GM18909 (cell line): ENCODE data around the gene ACTL7A.

ENCODE experiments used
- ATAC-seq: cut with Tn5 transposase; IDR thresholded peaks from one replicate; pipeline ENCODE4 v1.9.1; 2021; ENCODE audit warnings: mild to moderate bottlenecking; ENCODE audit not compliant: unreplicated experiment, poor library complexity

ACTL7A gene

DNA sequence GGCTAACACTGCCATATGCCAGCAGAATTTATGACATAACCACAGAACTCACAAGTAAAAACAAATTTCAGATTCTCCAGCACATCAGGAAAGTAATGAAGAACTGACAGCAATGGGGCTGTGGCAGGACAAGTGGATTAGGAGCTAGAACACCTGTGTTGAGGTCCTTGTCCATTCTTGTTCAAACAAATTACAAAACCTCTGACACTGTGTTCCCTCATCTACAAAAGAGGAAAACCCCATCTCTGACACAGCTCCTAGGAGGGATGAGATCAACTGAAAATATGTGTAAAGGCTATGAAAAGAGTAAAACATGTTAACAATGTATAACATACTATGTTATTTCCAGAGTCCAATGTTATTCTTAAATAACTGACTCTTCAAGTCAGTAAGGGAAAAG is 48.3 kb downstream of the ACTL7A start:
- no peak for ATAC-seq

DNA sequence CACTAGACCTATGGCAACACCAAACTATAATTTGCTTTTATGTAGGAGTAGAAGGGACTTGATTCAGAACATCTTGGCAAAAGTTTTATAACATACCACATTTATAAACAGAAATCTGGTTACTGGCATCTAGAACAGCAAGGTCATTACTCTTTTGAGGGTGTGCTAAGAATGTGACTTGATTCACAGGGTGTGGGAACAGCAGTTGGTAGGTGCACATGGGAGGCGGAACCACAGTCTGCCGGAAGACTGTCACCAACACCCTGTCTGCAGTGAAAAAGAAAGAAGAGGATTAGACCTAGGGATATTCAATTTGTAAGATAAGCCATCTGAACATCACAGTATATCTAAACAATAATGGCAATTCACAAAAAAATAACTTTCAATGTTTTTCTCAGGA is 48.8 kb downstream of the ACTL7A start:
- ATAC-seq, result no peak

DNA sequence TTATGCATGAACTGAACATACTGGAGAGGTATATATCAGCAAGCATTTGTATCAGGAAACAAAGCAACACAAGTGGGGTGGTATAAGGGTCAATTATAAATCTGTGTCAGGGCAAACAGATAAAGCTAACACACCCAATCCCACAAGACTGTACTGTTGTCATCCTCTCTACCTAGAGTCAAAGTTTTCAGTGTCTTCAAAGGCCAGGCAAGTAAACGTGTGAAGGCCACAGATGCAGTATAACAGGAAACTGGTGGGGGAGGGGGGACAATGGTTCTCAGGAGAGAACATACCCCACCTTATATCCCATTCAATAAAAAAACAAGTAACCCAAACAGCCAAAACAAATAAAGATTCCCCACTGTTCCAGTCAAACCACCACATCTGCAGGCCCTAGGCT is 49.8 kb downstream of the ACTL7A start:
- ATAC-seq, result no peak
